HepG2 (cell line): Measurements from ENCODE around the gene EMC1. TPM values are rescaled to one million over a fixed set of nuclear protein-coding genes. Genes with fewer than 3 reads are reported as not detected.

Experiments
- GABPB1 ChIP-seq: IDR thresholded peaks from 2 replicates; pipeline ENCODE4 v1.6.1; 2016; ENCODE audit warnings: mild to moderate bottlenecking, missing genetic modification reagents, moderate library complexity, missing compliant biosample characterization
- HDAC2 ChIP-seq: sonication (generic); formaldehyde crosslinking; IDR thresholded peaks from 2 replicates; pipeline ENCODE4 v1.4.0; 2020; ENCODE audit warnings: missing genetic modification reagents
- KAT2B ChIP-seq: fragments of 150-350 bp; IDR thresholded peaks from 2 replicates; pipeline ENCODE4 v1.6.1; 2014; ENCODE audit warnings: low read depth, low read length, borderline replicate concordance
- KDM1A ChIP-seq: IDR thresholded peaks from 2 replicates; pipeline ENCODE4 v1.6.1; 2016; ENCODE audit warnings: missing compliant biosample characterization
- MED1 ChIP-seq: sonication (generic); formaldehyde crosslinking; IDR thresholded peaks from 2 replicates; pipeline ENCODE4 v1.4.0; 2020; ENCODE audit warnings: missing genetic modification reagents
- SPEN ChIP-seq: sonication (generic); formaldehyde crosslinking; IDR thresholded peaks from 2 replicates; pipeline ENCODE4 v1.5.1; 2020; ENCODE audit warnings: low read depth, mild to moderate bottlenecking, missing genetic modification reagents
- ZBTB42 ChIP-seq: sonication (generic); formaldehyde crosslinking; IDR thresholded peaks from 2 replicates; pipeline ENCODE4 v1.5.0; 2020; ENCODE audit warnings: mild to moderate bottlenecking, missing genetic modification reagents
- ZNF292 ChIP-seq: sonication (generic); formaldehyde crosslinking; IDR thresholded peaks from 2 replicates; pipeline ENCODE4 v1.8.1; 2022; ENCODE audit warnings: mild to moderate bottlenecking, low read depth, missing genetic modification reagents, borderline replicate concordance
- ZNF605 ChIP-seq: sonication (generic); formaldehyde crosslinking; IDR thresholded peaks from 2 replicates; pipeline ENCODE4 v1.8.0; 2022; ENCODE audit warnings: mild to moderate bottlenecking, missing genetic modification reagents
- ZNF644 ChIP-seq: IDR thresholded peaks from 2 replicates; pipeline ENCODE4 v1.6.1; 2016; ENCODE audit warnings: low read depth
- polyA plus RNA-seq, 8 experiments: library from polyadenylated mRNA; depleted of rRNA in 3 of 8; stranded (reverse) in 7 of 8; unstranded in 1 of 8; fragments of >200 nt; fragmentation: Illumina TruSeq in 4 of 8; extraction: Trizol in 4 of 8; gene quantifications; 2 replicates each; pipeline versions ENCODE4 v1.2.1 to v1.2.3, GENCODE V29; 2011 to 2016; ENCODE audit warnings: low read depth in 4 of 8, missing spikeins in 1 of 8, mixed read lengths in 1 of 8; ENCODE audit not compliant: insufficient read depth in 1 of 8
- total RNA-seq, 5 experiments: library from RNA; depleted of rRNA; stranded (reverse); fragments of >200 nt; fragmentation: Illumina TruSeq; extraction: Trizol; gene quantifications; 2 replicates each; pipeline ENCODE4 v1.2.3, GENCODE V29; 2016; ENCODE audit warnings: low read depth in 1 of 5
- TF ChIP-seq, protein P1 (sequence below), 2 experiments: sonication (generic) in 1 of 2; formaldehyde crosslinking in 1 of 2; IDR thresholded peaks; 2 replicates each; pipeline versions ENCODE4 v1.4.0 to v1.6.1; 2016 to 2020; ENCODE audit warnings: borderline replicate concordance in 1 of 2, low read depth in 1 of 2, mild to moderate bottlenecking in 1 of 2, missing genetic modification reagents in 1 of 2
- TF ChIP-seq, protein P2 (sequence below), 2 experiments: sonication (generic) in 1 of 2; formaldehyde crosslinking in 1 of 2; IDR thresholded peaks; 2 replicates each; pipeline versions ENCODE4 v1.6.1 to v1.9.0; 2014 to 2022; ENCODE audit warnings: antibody characterized with exemption in 1 of 2, borderline replicate concordance in 1 of 2, inconsistent platforms in 1 of 2, low read depth in 1 of 2, missing genetic modification reagents in 1 of 2
- TF ChIP-seq, protein P3 (sequence below): sonication (generic); formaldehyde crosslinking; conservative IDR thresholded peaks from 2 replicates; pipeline ENCODE4 v1.4.0; 2020; ENCODE audit warnings: mild to moderate bottlenecking, missing genetic modification reagents, moderate library complexity

Gene EMC1
- total and polyA plus RNA-seq, 2 of the 13 experiments (the other 11 are each of a cell fraction or from before 2014, with no cell fraction given): 38.0 to 61.3 TPM

DNA sequence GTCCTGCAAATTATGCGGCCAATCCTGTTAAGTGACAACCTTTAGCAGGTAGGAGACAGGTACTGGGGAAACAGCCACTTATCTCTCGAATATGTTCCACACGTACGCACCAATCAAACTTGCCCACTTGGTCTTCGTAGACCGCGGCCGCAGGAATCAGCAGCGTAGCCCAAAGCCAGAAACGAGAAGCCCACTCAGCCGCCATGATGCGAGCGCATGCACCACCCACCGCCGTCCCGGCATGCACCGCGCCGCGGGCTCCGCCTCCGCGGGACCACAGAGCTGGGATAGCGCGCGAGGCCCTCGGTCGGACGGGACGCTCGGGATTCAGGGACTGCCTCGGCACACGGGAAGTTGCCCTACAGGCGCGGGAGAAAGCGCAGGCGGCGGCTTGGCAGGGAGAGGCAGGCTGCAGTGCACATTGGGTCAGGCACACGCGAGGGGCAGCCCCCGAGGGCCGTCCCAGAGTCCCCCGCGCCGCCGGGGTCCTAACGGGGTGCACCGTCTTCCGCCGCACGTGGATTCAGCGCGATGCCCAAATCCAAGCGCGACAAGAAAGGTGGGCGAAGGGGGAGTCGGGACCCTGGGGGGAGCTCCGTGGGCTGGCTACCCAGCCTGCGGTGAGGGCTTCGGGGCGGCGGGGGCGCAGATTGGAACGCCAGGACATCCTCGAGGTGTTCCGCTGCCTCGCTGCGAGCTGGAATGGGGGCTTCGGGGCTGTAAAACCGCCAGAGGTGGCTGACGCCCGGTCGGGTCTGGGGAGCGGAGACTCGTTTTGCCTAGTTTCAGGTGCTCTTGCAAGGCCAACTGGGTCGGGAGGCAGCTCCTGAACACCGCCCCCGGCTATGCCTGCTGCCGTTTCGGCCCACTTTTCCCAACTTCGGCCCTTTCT lies at the start of gene EMC1, which contains the start of gene MRTO4 (continued):
- TF ChIP-seq, protein P1, sequence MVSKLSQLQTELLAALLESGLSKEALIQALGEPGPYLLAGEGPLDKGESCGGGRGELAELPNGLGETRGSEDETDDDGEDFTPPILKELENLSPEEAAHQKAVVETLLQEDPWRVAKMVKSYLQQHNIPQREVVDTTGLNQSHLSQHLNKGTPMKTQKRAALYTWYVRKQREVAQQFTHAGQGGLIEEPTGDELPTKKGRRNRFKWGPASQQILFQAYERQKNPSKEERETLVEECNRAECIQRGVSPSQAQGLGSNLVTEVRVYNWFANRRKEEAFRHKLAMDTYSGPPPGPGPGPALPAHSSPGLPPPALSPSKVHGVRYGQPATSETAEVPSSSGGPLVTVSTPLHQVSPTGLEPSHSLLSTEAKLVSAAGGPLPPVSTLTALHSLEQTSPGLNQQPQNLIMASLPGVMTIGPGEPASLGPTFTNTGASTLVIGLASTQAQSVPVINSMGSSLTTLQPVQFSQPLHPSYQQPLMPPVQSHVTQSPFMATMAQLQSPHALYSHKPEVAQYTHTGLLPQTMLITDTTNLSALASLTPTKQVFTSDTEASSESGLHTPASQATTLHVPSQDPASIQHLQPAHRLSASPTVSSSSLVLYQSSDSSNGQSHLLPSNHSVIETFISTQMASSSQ (IDR thresholded peaks at IDR 0.05; ENCODE audit: low read depth): no peak
- TF ChIP-seq, protein P1 (CRISPR knock-in tag; IDR thresholded peaks at IDR 0.05; ENCODE audit: borderline replicate concordance): peak; percentile 83; the same call in 1 of the 2 replicates
- TF ChIP-seq ZBTB42 (CRISPR knock-in tag) (no peak), KDM1A (no peak), ZNF292 (CRISPR knock-in tag) (no peak), KAT2B (no peak), SPEN (CRISPR knock-in tag) (peak; percentile 96), HDAC2 (CRISPR knock-in tag) (peak; percentile 63), ZNF605 (CRISPR knock-in tag) (peak; percentile 35; the same call in 1 of the 2 replicates), ZNF644 (no peak), MED1 (CRISPR knock-in tag) (peak; percentile 48), GABPB1 (CRISPR knock-in tag) (peak; percentile 97)
- TF ChIP-seq, protein P2, sequence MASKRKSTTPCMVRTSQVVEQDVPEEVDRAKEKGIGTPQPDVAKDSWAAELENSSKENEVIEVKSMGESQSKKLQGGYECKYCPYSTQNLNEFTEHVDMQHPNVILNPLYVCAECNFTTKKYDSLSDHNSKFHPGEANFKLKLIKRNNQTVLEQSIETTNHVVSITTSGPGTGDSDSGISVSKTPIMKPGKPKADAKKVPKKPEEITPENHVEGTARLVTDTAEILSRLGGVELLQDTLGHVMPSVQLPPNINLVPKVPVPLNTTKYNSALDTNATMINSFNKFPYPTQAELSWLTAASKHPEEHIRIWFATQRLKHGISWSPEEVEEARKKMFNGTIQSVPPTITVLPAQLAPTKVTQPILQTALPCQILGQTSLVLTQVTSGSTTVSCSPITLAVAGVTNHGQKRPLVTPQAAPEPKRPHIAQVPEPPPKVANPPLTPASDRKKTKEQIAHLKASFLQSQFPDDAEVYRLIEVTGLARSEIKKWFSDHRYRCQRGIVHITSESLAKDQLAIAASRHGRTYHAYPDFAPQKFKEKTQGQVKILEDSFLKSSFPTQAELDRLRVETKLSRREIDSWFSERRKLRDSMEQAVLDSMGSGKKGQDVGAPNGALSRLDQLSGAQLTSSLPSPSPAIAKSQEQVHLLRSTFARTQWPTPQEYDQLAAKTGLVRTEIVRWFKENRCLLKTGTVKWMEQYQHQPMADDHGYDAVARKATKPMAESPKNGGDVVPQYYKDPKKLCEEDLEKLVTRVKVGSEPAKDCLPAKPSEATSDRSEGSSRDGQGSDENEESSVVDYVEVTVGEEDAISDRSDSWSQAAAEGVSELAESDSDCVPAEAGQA (IDR thresholded peaks at IDR 0.05; ENCODE audit: low read depth): no peak
- TF ChIP-seq, protein P2 (CRISPR knock-in tag; IDR thresholded peaks at IDR 0.05; ENCODE audit: borderline replicate concordance): no peak
- TF ChIP-seq, protein P3, sequence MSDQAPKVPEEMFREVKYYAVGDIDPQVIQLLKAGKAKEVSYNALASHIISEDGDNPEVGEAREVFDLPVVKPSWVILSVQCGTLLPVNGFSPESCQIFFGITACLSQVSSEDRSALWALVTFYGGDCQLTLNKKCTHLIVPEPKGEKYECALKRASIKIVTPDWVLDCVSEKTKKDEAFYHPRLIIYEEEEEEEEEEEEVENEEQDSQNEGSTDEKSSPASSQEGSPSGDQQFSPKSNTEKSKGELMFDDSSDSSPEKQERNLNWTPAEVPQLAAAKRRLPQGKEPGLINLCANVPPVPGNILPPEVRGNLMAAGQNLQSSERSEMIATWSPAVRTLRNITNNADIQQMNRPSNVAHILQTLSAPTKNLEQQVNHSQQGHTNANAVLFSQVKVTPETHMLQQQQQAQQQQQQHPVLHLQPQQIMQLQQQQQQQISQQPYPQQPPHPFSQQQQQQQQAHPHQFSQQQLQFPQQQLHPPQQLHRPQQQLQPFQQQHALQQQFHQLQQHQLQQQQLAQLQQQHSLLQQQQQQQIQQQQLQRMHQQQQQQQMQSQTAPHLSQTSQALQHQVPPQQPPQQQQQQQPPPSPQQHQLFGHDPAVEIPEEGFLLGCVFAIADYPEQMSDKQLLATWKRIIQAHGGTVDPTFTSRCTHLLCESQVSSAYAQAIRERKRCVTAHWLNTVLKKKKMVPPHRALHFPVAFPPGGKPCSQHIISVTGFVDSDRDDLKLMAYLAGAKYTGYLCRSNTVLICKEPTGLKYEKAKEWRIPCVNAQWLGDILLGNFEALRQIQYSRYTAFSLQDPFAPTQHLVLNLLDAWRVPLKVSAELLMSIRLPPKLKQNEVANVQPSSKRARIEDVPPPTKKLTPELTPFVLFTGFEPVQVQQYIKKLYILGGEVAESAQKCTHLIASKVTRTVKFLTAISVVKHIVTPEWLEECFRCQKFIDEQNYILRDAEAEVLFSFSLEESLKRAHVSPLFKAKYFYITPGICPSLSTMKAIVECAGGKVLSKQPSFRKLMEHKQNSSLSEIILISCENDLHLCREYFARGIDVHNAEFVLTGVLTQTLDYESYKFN (CRISPR knock-in tag): peak; percentile 18; the same call in 1 of the 2 replicates
